ENCODE measurements around the gene RHPN2.
A peak's percentile ranks its signal among the peaks of the same experiment; 100 is the strongest.

RHPN2 gene

GRCh38 chr19:33064792-33065550 is at the start of gene RHPN2:
RHPN2 (minus strand) TSS chr19:33064888; CDS start chr19:33064852, 36 bp downstream.
- DNase-seq, result peak; percentile 72

GRCh38 chr19:33114312-33114711 is 49.6 kb upstream of the RHPN2 start:
- DNase-seq, result no peak

GRCh38 chr19:33111587-33111986 is 46.9 kb upstream of the RHPN2 start:
- no peak for DNase-seq

GRCh38 chr19:33110137-33110910 is 45.6 kb upstream of the RHPN2 start:
- DNase-seq, result no peak

GRCh38 chr19:33108161-33108560 is 43.5 kb upstream of the RHPN2 start:
- DNase-seq, result no peak

- DNase-seq, result no peak
Measured at GRCh38 chr19:33102893-33103292, 38.2 kb upstream of the RHPN2 start.

- peak; percentile 28 for DNase-seq
Measured at GRCh38 chr19:33100894-33101644, 36.4 kb upstream of the RHPN2 start.

- no peak for DNase-seq
Measured at GRCh38 chr19:33098055-33098534, 33.4 kb upstream of the RHPN2 start.

GRCh38 chr19:33096005-33096404 is 31.3 kb upstream of the RHPN2 start:
- DNase-seq, result no peak

- DNase-seq, result no peak
Measured at GRCh38 chr19:33094436-33095067, 29.9 kb upstream of the RHPN2 start.

GRCh38 chr19:33093420-33094210 is 28.9 kb upstream of the RHPN2 start:
- DNase-seq, result no peak

- no peak for DNase-seq
Measured at GRCh38 chr19:33090179-33090578, 25.5 kb upstream of the RHPN2 start.

- DNase-seq, result no peak
Measured at GRCh38 chr19:33089010-33089409, 24.3 kb upstream of the RHPN2 start.

GRCh38 chr19:33086955-33087354 is 22.3 kb upstream of the RHPN2 start:
- DNase-seq, result no peak

- no peak for DNase-seq
Measured at GRCh38 chr19:33085570-33086128, 21.0 kb upstream of the RHPN2 start.

GRCh38 chr19:33080761-33081681 is 16.3 kb upstream of the RHPN2 start, which contains the start of gene GPATCH1:
GPATCH1 (plus strand) TSS chr19:33081181; CDS start chr19:33081194, 13 bp downstream.
- peak; percentile 80 for DNase-seq

- no peak for DNase-seq
Measured at GRCh38 chr19:33075519-33075918, 10.8 kb upstream of the RHPN2 start.

- DNase-seq, result no peak
Measured at GRCh38 chr19:33071887-33072286, 7.2 kb upstream of the RHPN2 start.

- DNase-seq, result no peak
Measured at GRCh38 chr19:33067121-33067520, 2.4 kb upstream of the RHPN2 start.

GRCh38 chr19:33066543-33066942 is 1.9 kb upstream of the RHPN2 start:
- DNase-seq, result no peak

GRCh38 chr19:33064458-33064791 is 263 bp downstream of the RHPN2 start:
- DNase-seq, result no peak
